T-helper 2 cell (primary cell): ENCODE measurements around the gene UBTF.
A peak's percentile ranks its signal among the peaks of the same experiment; 100 is the strongest.
"Not testable (repeated sequence)": the region's sequence is repeated elsewhere in the genome, so short reads cannot be mapped to it uniquely, and the experiment has no call there.

Source experiments
- DNase-seq, 5 experiments: peaks; one replicate each; pipeline versions ENCODE4 v3.0.0 to v3.0.0-alpha.2; 2012 to 2022

The UBTF gene

DNA sequence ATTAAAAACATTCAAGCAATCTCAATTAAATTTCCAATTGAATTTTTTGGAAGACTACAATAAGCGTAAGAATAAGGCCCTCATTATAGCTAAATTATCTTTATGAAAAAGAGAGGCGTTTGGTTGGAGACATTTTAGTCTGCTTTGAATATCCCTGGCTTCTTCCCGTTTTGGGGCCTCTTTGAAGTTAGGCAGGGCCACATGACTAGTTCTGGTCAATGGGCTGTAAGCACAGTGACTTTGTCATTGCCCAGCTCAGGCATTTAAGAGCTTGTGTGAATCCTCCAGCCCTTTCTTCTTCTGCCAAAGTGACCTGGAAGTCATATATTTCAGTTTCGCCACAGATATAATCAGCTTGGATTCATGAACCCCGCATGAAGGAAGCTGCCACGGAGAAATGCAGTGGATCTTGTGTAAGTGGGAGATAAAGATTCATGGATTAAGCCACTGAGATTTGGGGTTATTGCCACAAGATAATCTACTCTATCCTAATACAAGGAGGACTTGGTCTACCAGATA, 21.7 kb upstream of the UBTF start:
- DNase-seq = no peak

- not testable (repeated sequence) for DNase-seq
Measured at GRCh38 chr17:44237886-44238285, 18.4 kb upstream of the UBTF start.

- no peak for DNase-seq
Measured at GRCh38 chr17:44236444-44236991, 17.0 kb upstream of the UBTF start.

DNA sequence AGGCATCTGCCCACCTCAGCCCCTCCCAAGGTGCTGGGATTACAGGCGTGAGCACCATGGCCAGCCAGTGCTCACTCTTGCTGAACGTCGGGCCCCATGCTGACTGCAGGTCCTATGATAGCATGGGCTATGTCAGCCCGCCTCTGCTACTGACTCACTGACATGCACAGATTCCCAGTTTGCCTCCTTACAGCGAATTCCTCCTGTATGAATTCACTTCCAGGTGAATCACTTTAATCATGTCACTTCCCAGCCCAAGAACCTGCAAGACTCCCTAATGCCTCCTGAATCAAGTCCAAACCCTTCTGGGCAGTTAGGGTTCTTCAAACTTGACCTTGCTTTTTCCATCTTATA, 16.1 kb upstream of the UBTF start:
- DNase-seq = no peak

DNA sequence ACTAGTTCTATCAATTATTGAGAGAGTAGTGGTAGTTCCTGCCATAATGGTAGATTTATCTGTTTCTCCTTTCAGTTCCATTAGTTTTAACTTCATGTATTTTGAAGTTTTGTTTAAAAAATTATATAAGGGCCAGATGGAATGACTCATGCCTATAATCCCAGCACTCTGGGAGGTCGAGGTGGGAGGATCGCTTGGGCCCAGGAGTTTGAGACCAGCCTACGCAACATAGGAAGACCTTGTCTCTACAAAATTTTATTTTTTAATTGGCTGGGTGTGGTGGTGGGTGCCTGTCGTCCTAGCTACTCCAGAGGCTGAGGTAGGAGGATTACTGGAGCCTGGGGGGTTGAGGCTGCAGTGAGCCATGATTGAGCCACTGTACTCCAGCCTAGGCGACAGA, 14.1 kb upstream of the UBTF start:
- DNase-seq = no peak

DNA sequence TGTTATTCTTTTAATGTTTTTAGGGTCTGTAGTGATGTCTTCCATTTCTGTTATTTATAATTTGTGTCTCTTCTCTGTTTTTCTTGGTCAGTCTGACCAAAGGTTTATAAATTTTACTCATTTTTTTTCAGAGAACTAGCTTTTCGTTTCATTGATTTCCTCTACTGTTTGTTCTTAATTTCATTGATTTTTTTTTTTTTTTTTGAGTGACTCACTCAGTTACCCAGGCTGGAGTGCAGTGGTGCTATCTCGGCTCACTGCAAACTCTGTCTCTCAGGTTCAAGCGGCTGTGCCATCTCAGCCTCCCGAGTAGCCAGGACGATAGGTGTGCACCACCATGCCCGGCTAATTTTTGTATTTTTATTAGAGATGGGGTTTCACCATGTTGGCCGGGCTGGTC, 12.6 kb upstream of the UBTF start:
- no peak for DNase-seq

- DNase-seq = no peak
Measured at GRCh38 chr17:44230140-44230539, 10.7 kb upstream of the UBTF start.

DNA sequence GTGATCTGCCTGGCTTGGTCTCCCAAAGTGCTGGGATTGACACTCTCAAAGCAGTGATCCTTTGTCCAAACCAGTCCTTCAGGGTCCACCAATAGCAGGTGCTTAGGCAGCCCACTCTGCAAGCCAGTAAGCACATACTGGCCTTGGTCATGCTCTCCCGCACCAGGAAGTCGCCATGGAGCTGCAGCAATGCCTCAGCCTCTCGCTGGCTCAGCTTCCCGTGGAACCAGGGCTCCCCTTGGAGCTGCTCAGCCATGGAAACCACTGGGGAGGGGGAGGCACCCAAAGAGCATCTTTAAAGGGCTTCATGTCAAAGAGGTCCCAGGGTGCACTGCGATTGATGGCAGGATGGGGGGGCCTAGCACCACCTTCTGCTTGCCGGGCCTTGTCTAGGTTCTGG, 9.6 kb upstream of the UBTF start:
- DNase-seq = no peak

DNA sequence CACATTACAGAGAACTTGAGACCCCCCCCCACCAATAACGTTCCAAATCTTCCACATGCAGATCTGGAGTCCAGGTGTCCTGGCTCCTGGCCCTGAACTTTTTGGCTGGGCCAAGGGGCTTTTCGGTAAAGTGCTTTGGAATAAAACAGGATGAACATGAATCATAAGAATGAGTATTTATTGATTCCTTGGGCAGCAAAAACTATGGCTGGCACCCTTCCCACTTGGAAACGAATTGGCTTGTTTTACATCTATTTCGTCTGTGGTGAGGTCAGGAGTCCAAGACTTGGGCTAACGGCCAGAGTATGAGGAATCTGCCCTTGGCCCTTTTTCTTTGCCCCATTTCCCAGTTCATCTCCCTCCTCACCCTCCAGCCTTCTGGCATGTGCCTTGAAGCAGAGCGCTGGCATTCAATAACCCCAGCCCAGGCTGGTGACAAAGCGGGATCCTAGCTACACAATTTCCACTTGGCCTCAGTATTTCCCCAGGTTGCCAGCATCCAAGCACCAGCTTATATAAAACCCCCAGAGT, 4.1 kb upstream of the UBTF start:
- no peak for DNase-seq

DNA sequence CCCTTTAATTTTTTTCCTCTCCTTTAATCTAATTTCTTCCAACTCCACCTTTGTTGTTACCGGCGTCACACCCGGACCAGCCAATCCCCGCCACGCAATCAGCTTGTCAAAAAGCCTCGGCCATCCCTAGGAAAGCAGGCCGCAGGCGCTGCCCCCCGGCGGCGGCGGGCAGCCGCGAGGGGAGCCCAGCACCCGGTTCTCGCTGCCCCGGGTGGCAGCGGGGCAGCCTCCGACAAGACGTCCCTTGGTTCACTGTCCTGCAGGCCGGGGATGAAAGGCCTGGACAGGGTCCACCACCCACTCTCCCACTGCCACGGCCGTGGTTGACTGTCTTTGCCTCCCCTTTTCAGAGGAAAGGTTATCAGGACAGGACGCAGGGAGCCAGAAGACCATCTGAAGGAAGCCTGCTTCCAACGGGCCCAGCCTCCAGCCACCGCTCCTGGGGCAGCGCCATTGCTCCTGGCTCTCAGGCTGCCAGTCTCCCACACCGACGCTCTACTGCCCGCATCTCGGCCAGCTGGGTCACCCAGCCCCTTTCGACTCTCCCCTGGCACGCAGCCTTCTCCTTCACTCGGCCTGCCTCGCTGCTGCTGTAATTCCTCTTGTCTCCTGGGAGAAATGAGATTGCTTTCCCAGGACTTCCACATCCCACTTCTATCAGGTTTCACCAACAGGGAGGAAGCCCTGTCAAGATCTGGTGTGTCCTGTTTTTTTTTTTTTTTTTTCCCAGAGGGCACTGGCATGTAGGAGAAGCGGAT, 2.8 kb upstream of the UBTF start:
- peak in 3 of 5 experiments; percentile 34 to 61 (median 39) for DNase-seq

DNA sequence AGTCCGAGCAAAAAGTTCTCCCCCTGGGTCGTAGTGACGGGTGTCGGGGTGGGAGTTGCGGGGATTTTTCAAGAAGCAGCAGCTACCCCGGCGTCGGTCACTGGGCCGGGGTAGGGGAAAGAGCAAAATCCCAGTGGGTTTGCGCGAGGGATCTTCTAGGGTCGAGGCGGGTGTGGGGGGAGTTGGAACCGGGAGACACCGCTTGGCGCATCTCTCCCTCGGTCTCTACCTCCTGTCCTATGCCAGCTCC, 2.3 kb upstream of the UBTF start:
- DNase-seq = no peak

DNA sequence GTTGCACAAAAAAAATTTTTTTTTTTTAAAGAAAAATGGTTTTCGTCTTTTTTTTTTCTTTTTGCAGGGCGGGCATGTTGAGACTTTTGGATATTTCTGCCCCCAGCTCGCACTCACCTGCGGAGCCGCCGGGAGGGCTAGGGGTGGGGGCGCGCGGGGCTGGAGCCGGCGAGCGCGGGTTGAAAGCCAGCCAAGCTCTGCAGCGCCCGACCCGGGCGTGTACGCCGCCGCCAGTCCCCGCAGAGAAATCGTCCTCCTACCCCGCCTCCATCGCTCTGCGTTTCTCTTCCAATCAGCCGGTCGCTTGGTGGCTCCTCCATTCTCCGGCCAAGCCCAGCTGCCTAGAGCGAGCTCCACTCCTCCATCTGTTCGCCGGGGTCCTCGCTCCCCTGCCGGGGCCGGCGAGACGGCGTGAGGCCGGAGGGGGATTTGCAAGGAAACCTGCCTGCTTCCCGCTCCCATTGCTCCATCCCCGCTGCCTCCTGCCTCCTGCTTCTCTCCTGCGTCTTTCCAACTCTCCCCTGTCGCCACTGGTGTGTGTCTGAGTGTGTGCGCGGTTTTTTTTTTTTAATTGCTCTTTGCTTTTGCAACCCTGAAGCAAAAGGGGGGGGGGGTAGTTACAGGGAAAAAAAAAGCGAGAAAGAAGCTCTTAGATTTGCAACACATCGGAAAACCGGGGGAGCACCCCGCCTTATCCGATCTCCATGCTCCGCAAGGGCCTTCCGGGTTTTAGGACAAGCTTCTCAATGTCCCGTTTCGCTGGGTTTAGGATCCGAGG, 1.8 kb upstream of the UBTF start:
- peak in 4 of 5 experiments; percentile 39 to 78 (median 61) for DNase-seq

GRCh38 chr17:44220213-44221083, 973 bp upstream of the UBTF start:
- peak in 3 of 5 experiments; percentile 51 to 73 (median 58) for DNase-seq

DNA sequence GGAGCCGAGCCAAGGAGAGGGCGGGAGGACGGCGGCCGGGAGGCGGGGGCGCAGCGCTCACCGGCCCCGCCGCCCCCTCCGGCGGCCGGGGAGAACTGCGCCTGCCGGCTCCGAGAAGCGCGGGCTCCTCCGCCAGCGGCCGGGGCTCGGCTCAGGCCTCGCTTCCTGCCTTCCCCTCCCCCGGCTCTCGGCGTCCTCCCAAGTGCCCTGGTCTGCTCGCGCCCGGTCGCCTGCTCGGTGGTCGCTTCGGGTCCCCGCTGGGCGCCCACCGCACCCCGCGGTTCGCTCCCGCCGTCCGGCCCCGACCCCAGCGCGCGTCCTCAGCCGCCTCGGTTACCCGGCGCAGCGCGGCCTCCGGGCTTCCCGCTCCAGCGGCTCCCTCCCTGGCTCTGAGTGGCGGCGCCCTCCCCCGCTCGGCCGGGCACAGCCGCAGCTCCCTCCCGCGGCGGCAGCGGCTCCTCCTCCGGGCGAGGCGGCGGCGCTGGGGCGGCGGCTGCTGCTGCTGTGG, 313 bp downstream of the UBTF start:
- peak; percentile 44 to 87 (median 65) for DNase-seq

- peak; percentile 64 to 95 (median 85) for DNase-seq
Measured at GRCh38 chr17:44218344-44219107, 949 bp downstream of the UBTF start.

DNA sequence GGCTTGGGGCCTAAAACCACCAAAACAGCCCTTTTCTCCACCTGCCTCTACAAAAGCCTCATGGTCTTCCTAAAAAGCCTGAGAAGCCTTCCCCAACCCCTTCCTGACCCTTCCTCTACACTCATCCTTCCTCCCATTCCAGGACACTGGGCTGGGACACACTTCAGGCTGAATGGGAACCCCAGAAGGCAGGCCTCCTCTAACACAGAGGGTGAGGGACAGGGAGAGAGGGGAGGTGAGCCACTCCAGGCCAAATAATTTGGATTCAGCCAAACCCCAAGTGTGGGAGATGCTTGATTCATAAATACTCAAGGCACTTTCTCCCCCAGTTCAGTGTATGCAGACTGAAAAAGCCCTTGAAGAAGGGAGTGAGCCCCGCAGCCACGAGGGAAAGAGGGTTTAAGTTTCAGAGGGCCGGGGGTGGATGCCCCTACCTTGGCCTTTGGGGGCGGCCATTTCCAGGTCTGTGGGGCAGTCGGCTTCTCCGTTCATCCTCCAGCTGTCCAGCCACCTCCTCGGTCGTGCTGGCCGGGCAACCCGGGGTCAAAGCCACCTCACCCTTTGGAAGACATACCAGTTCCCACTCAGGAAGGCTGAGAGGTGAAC, 1.6 kb downstream of the UBTF start:
- DNase-seq = no peak

DNA sequence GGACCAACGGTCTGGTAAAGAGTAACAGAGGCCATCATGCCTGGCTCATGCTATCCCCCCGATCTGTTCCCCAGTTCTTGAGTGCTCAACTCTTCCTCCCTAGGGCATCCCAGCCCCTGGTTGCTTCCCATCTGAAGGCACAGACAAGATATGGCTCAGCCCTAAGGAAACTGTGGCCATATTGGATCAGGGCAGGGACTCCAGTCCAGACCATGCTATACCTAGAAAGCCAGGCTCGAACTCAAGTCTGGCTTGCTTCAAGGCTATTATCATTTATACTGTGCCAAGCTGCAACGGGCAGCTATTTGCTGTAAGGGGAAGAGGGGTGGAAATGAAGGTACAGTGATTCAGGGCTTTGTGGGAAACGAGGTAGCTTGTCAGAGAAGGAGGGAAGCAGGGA, 2.8 kb downstream of the UBTF start:
- DNase-seq = no peak

DNA sequence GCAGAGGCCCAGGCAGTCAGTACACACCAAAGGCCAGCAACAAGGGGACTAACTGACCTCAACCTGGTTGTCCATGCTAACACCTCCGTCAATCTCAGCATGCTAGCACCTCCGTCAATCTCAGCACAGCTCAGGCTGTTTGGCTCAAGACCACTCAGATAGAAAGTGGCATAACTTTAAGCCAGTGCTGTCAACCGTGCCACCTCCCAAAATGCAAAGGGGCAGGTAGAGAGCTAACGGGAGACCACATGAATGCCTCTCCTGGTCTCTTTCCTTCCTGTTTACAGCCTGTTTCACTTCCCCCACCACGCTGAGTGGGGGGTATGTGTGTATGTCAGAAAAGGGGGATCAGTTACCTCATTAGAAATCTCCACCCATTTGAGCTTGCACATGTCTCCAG, 3.3 kb downstream of the UBTF start:
- DNase-seq = peak in 2 of 5 experiments; percentile 46 to 76

DNA sequence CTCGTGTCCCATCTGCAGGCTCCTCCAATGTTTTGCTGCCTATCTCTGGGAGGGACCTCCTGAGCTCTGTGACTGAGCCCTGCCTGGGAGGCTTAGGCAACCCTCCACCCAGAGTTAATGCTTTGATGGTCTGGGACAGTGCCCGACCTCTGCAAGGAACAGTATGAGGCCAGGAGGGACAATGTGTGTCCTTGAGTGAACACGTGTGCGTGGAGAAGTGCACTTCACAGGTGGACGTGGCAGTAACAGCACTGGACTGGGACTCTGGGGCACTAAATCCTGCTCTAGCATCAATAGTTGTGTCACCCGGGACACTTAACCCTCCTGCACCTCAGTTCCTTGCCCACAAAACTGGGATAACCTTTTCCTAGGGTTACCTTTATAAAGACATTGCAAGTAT, 4.6 kb downstream of the UBTF start:
- no peak for DNase-seq

- DNase-seq = no peak
Measured at GRCh38 chr17:44214230-44214494, 5.3 kb downstream of the UBTF start.

DNA sequence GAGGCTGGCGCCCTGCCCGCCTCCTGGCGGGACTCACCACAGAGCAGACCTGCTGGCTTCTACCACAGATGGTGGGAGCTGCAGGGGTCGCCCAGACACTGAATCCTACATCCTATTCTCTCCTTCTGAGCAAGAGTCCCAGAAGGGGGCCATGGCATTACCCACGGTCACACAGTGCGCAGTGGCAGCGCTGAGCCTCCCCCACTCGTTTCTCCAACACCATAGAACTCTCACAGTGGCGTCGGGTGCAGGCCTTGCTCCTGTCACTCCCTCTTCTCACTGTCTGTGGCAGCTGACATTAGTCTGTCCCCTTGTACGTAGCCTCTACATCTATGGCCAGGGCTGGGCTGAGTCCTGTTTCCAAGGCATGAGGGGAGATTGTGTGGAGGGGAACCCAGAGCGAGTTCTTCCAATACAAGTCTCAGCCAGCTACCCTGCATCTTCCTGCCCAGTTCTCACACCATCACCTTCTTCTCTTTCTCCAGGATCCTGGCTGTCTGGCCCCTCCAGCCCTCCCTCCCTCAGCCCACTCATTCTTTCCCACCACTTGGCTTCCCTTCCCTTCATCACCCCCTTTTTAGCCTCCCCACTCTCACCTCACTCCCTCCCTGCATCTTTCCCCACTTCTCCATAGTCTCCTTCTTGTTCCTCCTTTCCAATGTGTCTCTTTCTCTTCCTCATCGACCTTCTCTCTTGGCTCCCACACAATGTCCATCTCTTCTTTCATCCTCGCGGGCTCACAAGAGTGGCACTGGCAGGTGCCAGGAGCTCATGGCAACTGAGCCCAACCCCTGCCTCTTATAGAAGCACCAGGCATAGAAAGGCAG, 5.9 kb downstream of the UBTF start:
- DNase-seq = no peak
